Measurements from ENCODE around the gene MUL1.

The MUL1 gene

DNA sequence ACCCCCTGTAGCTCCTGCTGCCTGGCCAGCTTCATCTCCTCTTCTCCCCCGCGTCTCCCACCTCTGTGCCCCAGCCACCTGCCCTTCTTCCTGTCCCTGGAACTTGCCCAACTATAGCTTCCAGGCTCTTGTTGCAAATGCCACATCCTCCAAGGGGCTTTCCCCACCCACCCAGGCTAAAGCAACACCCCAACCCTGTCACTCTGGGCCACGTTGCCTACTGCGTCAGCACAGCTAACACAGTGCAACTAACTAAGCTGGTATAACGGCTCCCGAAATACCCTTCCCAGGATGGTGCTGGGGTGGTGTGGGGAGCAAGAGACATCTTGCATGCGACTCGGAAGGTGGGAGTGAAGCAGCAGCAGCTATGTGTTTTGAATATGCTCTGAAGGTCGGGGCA is 41.7 kb downstream of the MUL1 start:
- no peak for DNase-seq

DNA sequence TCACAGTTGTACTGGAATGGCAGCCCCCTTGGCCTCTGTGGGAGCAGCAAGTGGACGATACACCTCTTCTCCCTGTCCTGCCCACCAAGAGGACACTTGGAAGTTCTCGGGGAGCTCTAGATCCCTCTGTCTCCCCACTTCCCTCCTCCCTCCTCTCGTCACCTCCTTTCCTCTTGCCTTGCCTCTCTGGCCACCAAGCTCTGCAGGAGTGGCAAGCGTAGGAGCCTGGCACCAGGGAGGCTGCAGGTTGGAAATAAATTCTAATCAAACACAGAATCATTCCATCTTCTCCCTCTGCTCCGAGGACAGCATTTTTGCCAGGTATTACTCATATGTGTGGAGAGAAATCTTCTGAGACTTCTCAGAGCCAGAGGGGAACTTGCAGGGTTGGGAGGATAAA is 42.8 kb downstream of the MUL1 start:
- DNase-seq, result no peak

DNA sequence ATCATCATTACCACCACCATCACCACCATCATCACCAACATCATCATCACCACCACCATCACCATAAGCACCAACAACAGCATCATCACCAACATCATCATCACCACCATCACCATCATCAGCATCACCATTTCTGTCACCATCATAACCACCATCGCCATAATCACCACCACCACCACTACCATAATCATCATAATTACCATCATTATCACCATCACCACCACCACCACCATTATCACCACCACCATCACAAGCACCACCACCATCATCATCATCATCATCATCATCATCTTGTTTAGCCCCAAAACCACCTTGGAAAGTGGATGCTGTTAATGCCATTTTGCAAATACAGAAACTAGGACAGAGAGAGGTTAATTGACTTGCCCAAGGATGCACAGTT is 44.4 kb downstream of the MUL1 start:
- no peak for DNase-seq

DNA sequence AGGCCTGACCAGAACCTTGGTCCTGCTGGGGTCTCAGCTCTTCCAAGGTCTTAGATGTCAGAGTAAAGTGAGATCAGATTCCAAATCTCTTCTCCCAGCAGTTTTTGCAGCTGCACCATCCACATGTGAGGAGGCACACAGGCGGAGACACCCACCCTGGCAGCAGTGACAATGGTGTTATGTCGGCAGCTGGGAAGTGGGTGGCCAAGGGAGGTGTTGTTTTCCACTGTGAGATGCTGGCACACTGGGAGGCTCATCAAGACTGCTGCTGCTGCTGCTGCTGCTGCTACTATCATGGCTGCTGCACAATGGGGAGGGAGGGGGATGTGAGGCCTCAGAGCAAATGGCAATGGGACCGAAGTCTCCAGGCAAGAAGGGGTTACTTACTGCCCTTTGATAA is 45.6 kb downstream of the MUL1 start:
- DNase-seq, result no peak

DNA sequence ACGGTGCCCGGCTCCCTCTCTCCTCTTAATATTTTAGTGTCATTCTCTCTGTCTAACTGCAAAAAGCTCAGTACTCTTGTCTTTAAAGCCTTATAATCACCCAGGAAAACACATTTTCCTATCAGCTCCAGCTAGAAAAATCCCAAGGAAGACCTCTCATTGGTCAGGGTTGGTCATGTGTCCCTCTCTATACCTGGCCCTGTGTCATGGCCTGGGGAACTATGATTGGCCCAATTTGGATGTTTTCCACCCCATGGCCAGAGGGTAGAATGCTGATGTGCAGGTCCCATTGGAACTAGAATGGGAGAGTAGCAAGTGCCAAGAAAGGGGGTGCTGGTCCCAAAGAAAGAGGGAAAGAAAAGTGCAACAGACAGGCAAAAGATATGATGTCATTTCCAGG is 49.2 kb downstream of the MUL1 start:
- no peak for DNase-seq

DNA sequence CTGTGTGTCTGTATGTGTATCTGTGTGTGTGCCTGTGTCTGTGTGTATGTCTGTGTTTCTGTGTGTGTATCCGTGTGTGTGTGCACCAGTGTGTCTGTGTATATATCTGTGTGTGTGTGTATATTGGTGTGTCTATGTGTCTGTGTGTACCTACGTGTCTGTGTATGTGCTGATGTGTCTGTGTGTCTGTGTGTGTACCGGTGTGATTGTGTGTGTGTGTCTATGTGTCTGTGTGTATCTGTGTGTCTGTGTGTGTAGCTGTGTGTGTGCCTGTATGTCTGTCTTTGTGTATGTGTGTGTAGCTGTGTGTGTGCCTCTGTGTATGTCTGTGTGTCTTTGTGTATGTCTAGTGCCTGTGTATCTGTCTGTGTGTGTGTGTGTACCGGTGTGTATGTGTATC is 53.9 kb downstream of the MUL1 start:
- DNase-seq, result no peak

DNA sequence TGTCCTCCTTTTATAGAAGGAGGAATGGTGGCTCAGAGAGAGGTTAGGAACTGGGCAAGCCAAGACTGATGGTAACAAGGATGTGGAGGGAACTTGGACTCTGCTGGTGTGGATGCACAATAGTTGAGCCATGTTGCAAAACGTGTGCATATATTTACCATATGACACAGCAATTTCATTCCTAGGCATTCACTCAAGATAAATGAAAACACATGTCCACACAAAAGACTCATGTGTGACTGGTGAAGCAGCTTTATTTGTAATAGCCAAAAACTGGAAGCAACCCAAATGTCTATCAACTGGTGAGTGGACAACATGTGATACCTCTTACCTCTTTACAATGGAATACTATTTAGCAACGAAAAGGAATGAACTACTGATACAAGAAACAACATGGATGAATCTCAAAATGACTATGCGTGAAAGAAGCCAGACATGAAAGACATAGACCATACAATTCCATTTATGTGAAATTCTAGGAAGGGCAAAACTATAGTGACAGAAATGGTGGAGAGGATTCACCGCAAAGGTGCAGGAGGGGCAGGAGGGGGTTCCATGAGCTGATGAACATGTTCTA is 58.1 kb downstream of the MUL1 start:
- no peak for DNase-seq
